Forelimb muscle (tissue), 1 donor: ENCODE measurements around the gene TKTL1. TPM values are rescaled to one million over a fixed set of nuclear protein-coding genes. Genes with fewer than 3 reads are reported as not detected.
"Not testable (repeated sequence)": the region's sequence is repeated elsewhere in the genome, so short reads cannot be mapped to it uniquely, and the experiment has no call there.

Source experiments
- DNase-seq: peaks from one replicate; pipeline ENCODE4 v3.0.0-alpha.2; 2013; ENCODE audit warnings: low read depth
- polyA plus RNA-seq: library from polyadenylated mRNA; unstranded; fragments of 120-200 nt; gene quantifications from one replicate; pipeline ENCODE4 v1.2.1, GENCODE V29; 2013; ENCODE audit not compliant: insufficient read length

TKTL1 gene
- polyA plus RNA-seq, 1 donor = 0.22 TPM

- not testable (repeated sequence) for DNase-seq
These were observed 48.0 kb downstream of the TKTL1 start for GRCh38 chrX:154343620-154344019.

DNA sequence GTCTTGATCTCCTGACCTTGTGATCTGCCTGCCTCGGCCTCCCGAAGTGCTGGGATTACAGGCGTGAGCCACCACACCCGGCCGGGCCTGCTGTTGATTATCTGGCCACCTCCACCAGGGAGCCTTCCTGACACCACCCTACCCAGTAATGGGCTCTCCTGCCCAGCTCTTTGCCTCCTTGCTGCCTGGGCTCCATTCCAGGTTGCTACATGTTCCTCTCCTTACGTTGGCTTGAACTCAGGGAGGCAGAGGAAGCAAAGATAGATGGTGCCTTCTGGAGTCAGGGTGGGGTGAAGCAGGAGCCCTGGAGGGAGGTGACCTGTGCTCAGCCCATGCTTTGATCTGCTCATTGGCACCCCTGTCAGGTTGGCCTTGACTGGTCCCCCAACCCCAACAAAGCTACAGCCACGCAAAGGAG lies 52.5 kb downstream of the TKTL1 start:
- DNase-seq = no peak

- no peak for DNase-seq
These were observed 53.2 kb downstream of the TKTL1 start for GRCh38 chrX:154348646-154349358.

DNA sequence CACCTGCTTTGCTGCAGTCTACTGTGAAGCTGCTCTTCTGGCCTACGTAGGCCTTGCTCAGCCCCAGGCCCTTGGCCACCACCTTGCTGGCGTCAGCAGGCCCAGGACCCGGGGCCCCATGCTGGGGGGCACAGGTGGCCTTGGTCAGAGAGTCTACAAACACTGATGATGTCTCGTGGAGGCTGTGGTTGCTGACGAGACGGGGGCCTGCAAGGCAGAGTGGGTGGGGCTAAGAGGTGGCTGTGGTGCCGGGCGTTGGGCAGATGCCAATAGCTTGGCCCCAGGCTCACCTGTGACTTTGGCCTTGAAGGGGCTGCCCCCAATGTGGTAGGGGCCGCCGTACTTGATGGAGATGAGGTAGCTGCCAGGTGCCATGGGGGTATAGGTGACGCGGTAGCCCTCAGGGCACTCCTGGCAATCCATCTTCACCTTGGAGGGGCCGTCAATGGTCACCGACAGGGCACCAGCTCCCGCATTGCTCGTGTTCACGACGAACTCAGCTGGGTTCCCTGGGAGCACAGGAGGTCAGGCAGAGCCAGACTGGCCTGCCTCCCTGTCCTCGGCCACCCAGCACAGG lies 53.9 kb downstream of the TKTL1 start:
- no peak for DNase-seq

DNA sequence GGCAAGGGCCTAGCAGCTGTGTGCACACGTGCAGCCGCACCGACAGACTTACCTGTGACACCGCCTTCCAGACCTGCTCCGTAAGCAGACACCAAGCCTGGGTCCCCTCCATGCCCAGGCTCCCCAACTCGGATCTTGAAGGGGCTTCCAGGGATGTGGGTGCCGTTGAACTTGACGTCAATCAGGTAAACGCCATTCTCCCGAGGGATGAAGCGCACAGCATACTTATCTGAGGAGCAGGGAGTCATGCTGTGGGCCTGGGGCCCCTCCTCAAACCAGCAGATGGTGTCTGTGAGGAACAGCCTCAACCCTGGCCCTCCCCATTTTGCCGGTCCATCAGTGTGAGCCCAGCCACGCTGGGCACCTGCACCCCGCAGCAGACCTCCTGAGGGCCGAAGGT lies 54.4 kb downstream of the TKTL1 start:
- DNase-seq = no peak

DNA sequence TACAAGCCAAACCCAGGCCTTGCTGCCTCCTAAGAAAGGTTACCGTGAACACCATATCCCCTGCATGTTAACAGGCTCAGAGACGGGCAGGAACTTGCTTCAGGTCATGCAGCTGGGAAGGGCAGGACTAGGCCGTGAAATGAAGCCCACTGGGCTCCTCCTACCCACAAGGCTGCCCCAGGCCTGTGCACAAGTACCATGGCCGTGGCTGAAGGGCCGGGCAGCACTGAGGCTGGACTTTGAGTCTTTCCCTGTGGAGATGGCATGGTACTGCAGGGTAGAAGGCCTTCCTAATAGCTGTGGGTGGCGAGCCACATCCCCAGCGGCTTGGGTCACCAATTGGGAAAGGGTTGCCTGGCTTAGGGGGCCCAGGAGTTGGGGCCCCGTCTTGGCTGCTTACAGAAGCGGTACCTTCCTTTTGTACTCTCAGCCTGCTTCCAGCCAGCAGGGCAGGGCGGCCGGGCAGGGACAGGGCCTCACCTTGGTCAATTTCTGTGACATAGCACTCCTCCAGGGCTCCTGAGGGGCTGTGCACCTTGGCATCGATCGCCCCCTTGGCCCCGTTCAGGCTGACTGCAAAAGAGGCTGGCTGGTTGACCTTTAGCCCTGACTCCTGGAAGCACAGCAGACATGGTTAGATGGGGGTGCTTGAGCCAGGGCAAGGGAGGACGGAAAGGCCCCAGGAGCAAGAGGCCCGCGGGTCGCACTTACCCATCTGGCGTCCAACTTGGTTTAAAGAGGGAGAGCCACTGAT lies 55.0 kb downstream of the TKTL1 start:
- no peak for DNase-seq

- no peak for DNase-seq
These were observed 55.8 kb downstream of the TKTL1 start for GRCh38 chrX:154351183-154352011.

DNA sequence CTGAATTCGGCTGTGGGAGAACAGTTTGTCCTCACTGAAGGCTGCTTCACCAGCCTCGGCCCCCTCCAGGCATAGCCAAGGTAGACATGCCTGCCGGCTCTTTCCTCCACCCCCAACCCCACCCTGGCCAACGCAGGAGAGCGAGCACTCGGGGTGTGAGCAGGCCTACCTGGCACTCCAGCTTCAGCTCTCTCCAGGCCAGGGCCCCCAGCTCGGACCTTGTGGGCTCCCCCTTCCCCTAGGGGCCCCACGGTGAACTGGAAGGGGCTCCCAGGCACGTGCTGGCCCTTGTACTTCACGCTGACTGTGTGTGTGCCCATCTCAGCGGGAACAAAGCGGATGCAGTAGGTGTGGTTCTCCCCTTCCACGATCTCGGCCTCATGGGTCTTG lies 56.4 kb downstream of the TKTL1 start:
- no peak for DNase-seq

DNA sequence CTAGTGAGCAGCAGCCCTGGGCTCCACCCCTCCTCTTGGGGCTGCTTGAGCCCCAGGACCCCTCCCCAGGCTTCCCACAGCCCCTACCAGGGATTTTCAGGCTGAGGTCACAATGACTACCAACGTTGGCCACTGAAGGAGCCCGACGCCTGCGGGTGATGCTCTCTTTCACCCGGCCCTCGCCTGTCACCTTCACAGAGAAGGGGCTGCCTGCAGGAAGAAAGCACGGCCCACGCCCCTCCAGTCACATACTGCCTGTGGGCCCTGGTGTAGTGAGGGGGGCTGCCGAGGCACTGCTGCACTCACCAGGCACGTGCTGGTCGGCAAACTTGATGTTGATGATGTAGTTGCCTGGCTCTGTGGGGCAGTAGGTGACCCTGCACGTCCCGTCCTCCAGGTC lies 56.9 kb downstream of the TKTL1 start:
- DNase-seq = no peak

GRCh38 chrX:154353172-154353843 lies 57.7 kb downstream of the TKTL1 start:
- DNase-seq = no peak

DNA sequence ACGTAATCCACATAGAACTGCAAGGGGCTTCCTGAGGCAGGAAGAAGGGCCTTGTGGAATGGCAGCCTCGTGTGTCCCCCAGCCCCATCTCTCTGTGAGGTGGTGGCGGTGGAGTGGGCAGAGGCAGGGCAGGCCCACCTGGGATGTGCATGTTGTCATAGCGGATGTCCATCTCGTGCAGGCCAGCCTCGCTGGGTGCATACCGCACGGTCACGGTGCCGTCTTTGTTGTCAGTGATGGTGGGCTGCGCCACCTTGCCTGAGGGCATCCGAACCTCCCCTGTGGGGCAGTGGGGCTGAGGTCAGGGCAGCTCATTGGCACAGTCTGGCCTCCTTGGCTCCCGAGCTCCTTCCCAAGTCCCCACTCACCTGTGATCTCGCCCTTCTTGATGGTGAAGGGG lies 58.4 kb downstream of the TKTL1 start:
- DNase-seq = no peak

GRCh38 chrX:154354516-154354915 lies 58.9 kb downstream of the TKTL1 start:
- DNase-seq = no peak

DNA sequence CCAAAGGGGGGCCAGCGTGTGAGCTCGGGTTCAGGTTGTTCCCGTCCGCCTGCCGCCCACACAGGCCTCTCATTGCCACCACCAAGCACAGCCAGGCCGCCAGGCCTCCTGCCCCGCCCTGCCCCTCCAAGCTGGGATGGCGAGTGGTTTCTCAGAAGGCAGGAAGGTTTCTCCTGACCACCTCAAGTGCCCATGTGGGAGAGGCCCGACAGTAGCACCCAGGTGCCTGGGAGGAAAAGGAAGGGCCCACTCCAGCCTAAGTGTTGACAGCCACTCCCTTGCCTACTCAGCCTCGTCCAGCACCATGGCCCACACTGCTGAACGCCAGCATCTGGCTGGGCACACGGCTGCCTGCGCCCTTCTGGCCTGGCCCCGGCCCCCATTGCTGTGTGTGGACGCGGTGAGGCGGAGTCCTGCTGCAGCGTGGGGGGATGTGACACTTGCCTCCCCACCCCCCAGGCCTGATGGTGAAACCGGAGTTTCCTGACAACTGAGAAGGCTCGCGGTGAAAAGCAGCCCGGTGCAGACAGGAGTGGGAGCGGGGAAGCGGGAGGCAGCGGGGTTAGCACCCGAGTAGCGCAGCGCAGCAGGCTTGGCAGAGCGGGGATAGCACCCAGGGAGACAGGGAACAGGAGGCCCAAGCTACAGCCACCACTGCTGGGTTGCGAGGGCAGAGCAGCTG lies 59.6 kb downstream of the TKTL1 start:
- no peak for DNase-seq

- no peak for DNase-seq
These were observed 60.2 kb downstream of the TKTL1 start for GRCh38 chrX:154355776-154356140.

DNA sequence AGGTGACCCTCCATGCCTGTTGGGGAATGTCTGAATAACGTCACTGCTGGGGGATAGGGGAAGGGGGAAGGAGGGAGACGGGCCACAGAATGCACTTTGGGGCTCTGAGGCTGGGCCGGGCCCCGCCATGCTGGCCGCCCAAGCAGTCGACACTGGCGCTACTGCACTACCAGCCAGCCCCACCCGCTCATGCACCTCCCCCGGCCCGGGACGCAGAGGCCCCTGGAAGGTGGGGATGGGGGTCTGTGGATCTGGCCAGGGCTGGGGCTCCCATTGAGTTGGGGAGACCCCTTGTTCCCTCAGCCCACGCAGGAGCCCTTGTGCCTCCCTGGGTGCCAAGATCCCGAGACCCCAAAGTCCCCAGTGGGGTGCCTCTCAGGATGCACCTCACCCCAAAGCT lies 61.0 kb downstream of the TKTL1 start:
- DNase-seq = no peak

GRCh38 chrX:154357205-154357604 lies 61.6 kb downstream of the TKTL1 start:
- DNase-seq = no peak

GRCh38 chrX:154358011-154358410 lies 62.4 kb downstream of the TKTL1 start:
- no peak for DNase-seq

GRCh38 chrX:154358829-154359228 lies 63.2 kb downstream of the TKTL1 start:
- no peak for DNase-seq

DNA sequence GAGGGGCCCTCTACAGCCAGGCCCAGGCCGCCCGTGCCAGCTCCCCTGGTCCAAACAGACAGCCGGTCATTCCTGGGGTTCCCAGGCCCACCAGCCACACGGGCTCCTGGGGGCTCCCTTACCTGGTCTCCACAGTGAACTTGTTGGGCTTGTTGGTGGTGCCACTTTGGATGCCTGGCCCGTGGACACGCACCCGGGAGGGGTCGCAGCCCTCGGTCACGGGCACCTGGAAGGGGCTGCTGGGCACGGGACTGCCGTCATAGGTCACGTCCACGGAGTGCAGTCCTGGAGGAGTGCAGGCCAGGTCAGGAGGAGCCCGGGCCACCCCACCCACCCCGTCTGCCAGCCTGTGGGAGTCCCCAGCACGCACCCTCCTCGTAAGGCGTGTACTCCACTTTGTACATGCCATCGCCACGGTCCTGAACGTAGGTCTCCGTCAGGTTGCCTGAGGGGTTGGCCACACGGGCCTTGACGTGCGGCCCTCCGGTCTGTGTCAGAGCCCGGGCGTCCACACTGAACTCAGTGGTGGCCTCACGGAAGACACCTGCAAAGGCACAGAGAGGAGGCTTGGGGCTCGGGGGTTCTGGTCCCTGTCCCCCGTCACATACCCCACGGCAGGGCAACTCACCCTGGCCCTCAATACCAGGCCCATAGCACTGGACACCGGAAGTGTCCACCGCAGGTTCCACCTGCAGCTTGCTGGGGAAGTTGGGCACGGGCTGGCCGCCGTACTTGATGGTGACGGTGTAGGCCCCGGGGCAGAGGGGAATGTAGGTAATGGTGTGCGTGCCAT lies 64.0 kb downstream of the TKTL1 start:
- DNase-seq = no peak

DNA sequence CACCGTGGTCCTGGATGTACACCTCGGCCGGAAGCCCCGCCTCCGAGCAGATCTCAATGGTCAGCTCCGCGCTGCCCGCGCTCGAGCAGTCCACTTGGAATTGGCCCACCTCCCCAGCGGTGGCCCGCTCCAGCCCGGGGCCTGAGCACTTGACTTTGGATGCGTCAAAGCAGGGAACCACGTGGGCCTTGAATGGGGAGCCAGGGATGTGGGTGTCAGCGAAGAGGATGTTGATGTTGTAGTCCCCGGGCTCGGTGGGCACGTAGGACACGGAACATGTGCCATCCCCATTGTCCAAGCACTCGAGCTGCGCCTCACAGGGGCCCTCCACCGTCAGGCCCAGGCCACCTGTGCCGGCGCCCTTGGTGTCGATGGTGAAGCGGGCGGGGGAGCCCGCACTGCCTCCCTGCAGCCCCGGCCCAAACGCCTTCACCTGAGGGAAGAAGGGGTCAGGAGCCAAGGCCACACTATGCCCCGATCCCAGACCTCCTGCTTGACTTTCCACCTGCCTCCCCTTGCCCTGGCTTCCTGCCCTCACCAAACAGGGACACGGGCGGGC lies 64.6 kb downstream of the TKTL1 start:
- no peak for DNase-seq
